Tibial nerve (tissue), 4 donors: ENCODE data around the gene RALY.
A peak's percentile ranks its signal among the peaks of the same experiment; 100 is the strongest.

Experiments used
- EP300 ChIP-seq, 2 donors: sonication (generic); formaldehyde crosslinking; IDR thresholded peaks; one replicate each; pipeline ENCODE4 v1.6.1; 2017; ENCODE audit warnings: antibody characterized with exemption in 2 of 2, mild to moderate bottlenecking in 1 of 2
- POLR2A ChIP-seq, 2 donors: fragments of 450-650 bp; IDR thresholded peaks; one replicate each; pipeline ENCODE4 v1.6.1; 2017; ENCODE audit warnings: antibody characterized with exemption in 2 of 2, mild to moderate bottlenecking in 2 of 2, moderate library complexity in 2 of 2
- TF ChIP-seq, protein P1 (sequence below), 5 experiments: fragments of 200-600 bp in 3 of 5; fragments of 450-650 bp in 2 of 5; sonication (generic) in 3 of 5; IDR thresholded peaks; one replicate each; pipeline ENCODE4 v1.5.1; 2016 to 2019; ENCODE audit warnings: antibody characterized with exemption in 5 of 5, mild to moderate bottlenecking in 3 of 5, moderate library complexity in 2 of 5

DNA sequence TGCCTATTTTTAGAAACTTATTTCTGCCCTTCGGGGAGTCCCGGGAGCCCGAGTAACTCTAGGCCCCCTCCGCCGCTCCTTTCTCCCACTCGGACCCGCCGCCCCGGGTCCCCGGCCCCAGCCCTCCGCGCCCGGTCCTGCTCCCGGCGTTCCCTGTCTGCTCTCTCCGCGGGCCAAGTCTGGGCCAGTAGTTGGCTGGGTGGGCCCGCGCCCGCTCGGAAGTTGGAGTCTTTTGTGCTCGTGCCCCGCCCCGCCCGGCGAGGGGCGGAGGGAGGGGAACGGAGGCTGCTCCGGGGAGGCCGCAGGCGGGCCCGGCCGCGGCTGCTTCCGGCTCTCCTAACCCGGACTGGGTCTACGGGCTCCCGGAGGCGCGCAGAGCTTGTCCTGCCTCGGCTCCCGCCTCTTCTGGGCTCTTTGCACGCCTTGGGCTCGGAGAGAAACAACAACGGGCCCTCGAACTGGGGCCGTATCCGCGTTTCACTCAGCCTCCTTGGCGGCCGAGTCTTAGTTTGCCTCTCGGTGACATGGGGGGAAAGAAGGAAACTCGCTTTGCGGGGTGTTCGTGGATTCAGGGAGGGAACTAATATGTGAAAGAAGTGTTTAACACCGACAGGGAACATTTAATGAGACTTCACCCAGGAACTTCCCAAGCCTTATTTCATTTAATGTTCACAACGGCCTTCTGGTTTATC is 657 bp downstream of the RALY start:
- TF ChIP-seq, protein P1, sequence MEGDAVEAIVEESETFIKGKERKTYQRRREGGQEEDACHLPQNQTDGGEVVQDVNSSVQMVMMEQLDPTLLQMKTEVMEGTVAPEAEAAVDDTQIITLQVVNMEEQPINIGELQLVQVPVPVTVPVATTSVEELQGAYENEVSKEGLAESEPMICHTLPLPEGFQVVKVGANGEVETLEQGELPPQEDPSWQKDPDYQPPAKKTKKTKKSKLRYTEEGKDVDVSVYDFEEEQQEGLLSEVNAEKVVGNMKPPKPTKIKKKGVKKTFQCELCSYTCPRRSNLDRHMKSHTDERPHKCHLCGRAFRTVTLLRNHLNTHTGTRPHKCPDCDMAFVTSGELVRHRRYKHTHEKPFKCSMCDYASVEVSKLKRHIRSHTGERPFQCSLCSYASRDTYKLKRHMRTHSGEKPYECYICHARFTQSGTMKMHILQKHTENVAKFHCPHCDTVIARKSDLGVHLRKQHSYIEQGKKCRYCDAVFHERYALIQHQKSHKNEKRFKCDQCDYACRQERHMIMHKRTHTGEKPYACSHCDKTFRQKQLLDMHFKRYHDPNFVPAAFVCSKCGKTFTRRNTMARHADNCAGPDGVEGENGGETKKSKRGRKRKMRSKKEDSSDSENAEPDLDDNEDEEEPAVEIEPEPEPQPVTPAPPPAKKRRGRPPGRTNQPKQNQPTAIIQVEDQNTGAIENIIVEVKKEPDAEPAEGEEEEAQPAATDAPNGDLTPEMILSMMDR (IDR thresholded peaks at IDR 0.05): no peak
- TF ChIP-seq POLR2A (IDR thresholded peaks at IDR 0.05) (no peak), EP300 (IDR thresholded peaks at IDR 0.05) (peak in 1 of 2 donors; percentile 68)
